ENCODE data around the gene ZDHHC14.
"Not testable (repeated sequence)": the region's sequence is repeated elsewhere in the genome, so short reads cannot be mapped to it uniquely, and the experiment has no call there.

ZDHHC14 gene

DNA sequence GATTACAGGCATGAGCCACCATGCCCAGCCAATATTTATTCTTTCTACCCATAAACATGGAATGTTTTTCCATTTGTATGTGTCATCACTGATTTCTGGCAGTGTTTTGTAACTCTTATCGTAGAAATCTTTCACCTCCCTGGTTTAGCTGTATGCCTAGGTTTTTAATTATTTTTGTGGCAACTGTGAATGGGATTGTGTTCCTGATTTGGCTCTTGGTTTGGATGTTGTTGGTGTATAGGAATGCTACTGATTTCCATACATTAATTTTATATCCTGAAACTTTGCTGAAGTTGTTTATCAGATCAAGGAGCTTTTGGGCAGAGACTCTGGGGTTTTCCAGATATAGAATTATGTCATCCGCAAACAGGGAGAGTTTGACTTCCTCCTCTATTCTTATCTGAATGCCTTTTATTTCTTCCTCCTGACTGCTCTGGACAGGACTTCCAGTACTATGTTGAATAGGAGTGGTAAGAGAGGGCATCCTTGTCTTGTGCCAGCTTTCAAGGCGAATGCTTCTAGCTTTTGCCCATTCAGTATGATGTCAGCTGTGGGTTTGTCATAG is 198.6 kb downstream of the ZDHHC14 start:
- peak in 1 of 2 donors; percentile 16 for DNase-seq

DNA sequence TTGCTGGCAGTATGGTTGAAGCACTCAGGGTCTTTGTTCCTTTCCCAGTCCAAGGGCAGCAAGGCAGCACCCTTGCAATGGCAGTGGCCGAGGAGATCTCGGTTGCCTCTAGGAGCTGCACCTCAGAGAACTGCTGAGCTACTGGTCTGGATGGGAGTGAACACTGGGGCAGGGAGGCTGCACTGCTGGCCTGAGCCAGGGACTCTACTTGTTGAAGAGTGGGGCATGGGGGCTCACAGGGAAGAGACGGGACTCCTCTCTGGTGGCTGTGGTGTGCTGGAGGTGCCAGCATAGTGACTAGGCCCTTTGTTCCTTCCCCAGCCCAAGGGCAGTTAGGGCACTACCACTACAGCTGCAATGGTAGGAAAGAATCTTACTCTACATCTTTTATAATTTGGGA is 203.0 kb downstream of the ZDHHC14 start:
- DNase-seq, result no peak

DNA sequence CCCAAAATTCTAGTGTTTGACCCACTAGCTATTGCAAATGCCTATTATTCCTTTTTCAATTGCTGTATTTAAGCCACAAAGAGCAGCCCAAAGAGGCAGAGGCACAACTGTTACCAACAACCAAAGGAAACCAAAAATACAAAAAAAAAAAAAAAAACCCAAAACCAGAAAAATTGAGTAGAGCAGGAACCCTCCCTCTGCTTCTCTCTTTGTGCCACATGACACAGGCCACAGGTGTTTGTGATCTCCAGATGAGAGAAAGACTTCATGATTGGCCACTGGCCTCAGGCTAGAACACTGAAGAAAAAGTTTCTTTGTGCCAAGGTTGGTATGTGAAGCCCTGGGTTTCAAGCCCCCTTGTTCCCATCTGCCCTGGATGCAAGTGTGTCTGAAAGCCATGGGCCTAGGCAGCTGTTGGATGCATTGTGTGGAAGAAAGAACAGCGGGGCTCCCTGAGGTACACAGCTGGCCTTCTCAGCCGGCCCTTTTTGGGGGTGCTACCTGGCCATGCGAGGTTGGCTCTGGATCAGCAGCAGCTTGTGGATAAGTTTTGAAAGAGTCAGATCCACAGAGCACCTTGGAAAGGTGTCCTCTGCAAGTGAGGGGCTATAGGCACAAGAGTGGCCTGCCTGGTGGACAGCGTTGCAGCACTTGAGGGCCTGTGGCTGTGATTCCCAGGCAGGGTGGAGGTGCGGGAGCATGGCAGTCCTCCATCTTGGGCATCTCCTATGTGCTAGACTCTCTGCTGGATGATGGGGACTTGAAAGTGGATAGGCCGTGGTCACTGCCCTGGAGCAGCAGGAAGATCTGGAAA is 204.5 kb downstream of the ZDHHC14 start:
- DNase-seq, result no peak

DNA sequence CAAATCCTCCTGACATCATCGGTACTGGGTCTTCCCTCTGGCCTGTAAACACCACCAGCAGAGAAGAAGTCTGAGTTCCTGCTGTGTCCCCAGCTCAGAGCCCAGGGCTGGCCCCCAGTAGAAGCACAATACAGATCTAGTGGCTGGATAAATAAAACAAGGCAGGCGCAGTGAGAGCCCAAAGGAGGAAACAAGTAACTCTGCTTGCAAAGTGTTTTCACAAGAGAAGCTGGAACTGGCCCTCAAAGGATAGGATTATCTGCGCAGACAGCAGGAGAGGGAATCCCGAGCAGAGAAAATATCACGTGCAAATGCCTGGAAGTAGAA is 205.1 kb downstream of the ZDHHC14 start:
- no peak for DNase-seq

DNA sequence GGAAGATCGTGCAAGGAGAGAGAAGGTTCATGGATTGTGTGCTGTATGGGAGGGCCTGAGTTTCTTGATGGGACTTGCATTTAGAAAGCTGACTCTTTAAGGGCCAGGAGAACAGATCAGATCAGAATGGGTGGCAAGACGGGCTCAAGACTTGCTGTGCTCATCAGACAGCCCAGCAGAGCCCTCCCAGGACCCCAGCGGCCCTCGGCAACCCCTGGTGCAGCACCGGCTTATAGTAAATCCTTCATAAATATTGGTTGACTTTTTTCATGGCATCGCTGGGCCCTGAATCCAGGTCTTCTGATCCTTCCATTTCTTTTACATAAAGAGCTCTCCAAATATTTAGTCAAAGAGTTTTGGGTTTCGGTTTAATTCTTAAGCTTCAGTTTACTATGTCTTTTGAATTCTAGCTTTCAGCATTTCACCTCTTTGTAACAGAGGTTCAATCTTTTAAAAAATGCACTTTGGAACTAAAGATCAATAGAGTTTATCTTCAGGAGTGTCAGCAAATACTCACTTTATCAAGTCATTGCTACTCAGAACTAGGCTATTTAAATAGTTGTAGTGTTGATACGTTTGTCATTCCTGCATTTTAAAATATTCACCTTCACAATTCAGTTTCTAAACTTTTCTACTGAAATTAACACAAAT is 205.6 kb downstream of the ZDHHC14 start:
- no peak for DNase-seq

DNA sequence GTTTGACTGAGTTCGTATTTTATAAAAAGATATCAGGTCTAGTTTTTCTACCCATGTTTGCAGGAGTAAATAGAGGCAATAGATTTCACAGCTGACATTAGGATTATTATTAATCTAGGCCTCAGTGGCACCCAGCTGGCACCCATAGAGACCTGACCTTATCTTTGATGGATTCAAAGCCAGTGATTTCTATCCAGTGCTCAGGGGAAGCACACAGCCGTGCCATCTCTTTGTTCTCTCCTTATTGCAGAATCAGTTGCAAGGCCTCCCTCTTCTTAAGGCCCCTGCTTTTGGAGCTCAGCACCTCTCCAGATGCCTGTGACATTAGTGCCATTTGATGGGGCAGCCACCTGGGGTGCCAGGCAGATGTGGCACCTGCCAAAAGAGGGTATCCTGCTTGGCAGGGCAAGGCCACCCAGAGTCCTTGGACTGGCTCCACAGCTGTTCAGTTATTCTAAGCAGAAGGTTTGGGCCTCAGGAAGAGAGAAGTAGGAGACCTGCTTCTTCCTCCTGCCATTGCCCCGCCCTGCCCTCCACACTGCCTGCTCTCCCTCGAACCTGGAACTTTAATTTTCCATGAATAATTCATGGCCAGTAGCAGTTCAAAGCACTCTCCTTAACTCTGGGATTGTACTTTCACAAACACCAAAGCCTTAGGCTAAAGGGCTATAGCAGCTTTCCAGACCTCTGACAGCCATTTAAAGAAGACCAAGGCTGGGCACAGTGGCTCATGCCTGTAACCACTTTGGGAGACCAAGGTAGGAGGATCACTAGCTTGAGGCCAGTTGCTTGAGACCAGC is 206.3 kb downstream of the ZDHHC14 start:
- no peak for DNase-seq

DNA sequence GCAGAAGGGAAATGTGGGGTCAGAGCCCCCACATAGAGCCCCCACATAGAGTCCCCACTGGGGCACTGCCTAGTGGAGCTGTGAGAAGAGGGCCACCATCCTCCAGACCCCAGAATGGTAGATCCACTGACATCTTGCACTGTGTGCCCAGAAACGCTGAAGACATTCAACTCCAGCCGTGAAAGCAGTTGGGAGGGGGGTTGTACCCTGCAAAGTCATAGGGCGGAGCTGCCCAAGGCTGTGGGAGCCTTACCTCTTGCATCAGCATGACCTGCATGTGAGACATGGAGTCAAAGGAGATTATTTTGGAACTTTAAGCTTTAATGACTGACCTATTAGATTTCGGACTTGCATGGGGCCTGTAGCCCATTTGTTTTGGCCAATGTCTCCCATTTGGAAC is 209.7 kb downstream of the ZDHHC14 start:
- not testable (repeated sequence) for DNase-seq

DNA sequence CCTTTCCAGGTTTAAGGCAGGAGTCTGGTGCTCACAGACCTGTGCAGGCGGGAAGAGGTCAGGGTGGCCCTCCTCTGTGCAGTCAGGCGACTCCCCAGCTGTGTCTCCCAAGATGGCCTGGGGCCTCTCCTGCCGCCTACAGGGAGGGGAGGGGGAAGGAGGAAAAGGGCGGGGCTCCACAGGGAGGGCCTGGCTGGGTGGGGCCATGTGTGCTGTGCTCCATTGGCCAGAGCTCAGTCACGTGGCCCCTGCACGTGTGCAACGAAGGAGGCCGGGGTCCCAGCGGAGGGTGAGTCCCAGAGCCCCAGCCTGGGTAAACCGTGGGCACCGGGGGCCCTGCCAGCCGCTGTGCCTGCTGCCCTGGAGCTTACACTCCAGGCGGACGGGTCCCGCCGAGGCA is 211.6 kb downstream of the ZDHHC14 start:
- no peak for DNase-seq

DNA sequence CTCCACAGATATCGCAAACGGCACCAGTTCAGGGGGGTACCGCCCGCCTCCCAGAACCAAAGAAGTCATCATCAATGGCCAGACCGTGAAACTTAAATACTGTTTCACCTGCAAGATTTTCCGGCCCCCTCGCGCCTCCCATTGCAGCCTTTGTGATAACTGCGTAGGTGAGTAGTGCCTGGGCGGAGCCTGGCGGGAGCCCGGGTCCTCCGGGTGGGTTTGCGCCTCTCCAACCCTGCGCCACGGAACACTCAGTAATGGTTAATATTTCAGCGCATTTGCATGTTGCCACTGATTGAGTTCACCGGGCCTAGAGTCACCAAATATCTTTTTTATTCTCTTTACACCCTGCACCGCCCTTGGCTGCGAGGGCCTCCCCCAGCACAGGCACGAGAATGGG is 212.0 kb downstream of the ZDHHC14 start:
- DNase-seq, result no peak

DNA sequence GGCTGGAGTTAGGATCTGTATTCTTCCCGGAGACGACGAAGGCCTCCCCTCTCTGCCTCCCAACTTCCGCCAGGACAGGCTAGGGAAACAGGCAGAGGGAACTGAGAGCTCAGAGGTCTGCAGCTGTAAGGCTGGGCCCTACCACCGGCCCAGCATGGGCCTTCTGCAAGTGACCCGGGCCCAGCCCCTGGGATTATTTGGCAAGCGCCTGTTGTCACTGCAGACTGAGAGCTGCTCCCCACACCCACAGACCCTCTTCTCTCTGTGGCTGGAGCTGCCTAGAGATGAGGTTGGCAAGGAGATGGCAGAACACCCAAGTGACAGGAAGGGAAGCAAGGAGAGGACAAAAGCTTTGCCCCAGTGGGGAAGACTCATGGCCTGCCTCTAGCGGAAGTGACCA is 212.6 kb downstream of the ZDHHC14 start:
- no peak for DNase-seq

DNA sequence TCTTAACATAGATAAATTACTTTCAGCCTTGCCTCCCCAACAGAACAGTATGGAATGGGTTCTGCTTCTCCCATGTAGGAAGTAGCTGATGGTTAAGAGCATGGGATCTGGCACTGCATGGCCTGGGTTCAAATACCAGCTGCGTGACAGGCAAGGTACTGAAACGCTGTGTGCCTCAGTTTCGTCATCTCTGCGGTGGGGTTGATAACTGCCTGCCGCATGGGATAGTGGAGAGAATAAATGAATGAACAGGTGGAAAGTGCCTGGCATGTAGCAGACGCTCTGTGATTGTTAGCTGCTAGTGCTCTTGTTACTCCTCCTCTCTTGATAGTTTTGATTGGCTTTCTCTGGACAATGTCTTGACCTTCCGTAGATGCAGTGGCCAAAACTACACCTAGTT is 213.3 kb downstream of the ZDHHC14 start:
- DNase-seq, result no peak

DNA sequence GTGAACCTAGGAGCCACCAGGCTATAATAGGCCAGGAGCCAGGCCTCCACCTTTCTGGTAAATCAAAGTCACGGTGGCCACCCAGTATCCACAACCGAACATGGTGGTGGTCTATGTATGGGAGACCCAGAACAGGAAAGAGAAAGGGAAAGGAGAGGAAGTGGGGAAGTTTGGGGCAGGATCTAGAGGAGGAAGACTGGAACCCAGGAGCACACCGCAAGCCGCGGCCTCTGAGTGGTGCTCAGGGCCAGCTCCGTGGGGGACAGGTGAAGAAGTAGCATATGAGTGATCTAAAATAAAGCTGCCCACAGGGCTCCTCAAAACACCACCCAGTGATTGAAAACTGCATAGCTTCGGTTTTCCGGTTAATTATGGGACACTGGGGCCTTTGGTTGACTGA is 214.8 kb downstream of the ZDHHC14 start:
- DNase-seq, result no peak

DNA sequence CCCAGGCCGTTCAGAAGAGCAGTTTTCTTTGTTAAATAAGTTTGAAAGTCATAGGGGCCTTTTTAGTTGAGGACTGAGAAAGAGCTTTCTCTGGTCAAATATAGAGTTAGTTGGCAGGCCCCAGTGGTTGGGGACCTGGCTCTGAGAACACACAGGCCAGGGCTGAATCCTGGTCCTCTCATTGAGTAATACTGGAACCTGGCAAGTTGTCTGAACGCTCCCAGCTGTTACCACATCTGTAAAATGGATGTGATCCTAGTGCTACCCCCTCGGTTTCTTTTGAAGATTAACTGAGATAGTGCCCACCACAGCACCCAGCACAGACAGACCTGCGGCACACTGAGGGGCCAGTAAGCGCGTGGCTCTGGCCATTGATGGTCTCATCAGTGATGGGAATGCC is 215.5 kb downstream of the ZDHHC14 start:
- no peak for DNase-seq

DNA sequence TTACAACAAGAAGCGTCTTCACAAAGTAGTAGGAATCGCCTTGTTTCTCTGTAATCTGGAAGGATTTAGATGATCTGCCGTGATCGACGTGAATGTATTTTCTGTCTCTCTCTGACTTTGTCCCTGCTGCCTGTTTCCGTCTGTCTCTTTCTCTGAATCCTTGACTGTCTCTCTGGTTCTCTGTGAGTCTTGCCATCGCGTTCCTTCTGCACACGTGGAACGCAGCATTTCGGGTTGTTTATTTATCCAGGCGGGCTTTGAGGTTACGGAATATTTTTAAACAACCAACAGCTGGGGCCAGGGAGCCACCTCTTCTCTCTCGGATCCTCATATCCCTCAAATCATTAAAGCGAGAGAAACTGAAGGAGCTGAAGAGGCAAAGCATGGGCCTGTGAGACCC is 215.9 kb downstream of the ZDHHC14 start:
- DNase-seq, result no peak

DNA sequence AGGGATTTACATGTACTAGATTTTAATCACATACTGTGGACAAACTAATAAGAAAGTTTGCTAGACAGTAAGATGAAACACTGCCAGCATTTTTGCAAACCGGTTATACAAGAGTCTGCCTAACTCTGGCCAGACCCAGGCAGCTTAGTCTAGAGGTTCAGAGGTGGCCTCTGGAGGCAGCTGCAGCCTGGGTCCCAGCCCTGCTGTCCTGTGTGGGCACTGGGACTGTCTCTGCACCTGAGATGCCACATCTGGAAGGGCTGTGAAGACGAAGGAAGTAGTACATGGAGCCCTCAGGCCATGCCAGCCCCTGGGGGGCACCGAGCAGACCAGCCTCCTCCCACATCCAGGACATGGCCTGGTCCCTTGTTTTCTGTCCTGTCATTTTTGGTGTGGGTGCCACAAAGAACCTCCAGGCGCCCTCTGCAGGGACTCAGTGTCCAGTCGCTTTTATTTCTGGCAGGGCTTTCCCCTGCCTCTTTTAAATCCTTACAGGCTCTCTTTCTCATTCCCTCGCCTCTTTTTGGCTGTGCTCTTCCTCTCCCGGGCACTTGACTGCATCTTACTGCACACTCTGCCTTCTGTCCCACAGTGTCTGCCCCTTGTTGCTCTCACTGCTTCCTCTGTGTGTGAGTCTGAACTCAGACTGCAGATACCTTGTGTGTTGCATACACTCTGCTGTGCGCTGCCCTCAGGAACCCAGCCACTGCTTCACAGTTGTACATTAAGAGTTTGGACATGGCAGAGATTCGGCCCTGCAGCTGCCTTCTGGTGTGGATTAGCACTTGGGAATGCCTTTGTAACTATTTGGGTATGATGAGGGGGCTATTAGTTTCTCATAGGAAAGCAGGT is 216.7 kb downstream of the ZDHHC14 start:
- DNase-seq, result peak; percentile 46 to 49

DNA sequence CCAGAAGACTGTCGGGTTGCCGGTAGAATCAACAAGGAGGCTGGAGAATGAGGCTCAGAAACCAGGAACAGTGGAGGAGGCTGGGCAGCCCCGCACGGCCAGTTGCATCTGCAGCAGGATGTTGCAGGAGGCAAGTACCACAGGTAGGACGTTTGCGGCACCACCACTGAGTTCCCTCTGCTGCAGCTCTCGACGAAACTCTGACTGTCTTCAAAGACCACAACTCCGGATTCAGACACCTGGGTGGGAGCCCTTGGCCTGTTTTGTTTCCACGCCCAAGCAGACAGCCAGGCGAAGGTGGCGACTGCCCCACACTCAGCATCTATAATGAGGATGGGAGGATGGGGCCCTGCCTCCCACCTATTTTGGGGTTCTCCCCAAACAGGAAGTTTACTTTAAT is 218.2 kb downstream of the ZDHHC14 start:
- no peak for DNase-seq

DNA sequence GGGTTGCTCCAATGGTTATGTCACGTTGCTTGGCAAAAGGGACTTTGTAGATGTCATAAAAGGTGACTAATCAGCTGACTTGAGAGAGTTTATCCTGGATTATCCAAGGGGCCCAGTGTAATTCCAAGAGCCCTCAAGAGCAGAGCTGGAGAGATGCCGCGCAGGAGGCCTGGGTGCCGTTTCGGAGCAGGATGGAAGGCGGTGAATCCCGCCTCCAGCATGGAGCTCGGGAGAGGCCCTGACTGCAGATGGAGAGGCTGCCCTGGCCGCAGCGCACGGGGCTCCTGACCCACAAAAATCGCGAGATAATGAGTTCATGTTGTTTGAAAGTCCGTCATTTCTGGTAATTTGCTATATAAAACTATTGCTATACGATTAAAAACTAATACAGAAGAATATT is 219.8 kb downstream of the ZDHHC14 start:
- DNase-seq, result no peak

DNA sequence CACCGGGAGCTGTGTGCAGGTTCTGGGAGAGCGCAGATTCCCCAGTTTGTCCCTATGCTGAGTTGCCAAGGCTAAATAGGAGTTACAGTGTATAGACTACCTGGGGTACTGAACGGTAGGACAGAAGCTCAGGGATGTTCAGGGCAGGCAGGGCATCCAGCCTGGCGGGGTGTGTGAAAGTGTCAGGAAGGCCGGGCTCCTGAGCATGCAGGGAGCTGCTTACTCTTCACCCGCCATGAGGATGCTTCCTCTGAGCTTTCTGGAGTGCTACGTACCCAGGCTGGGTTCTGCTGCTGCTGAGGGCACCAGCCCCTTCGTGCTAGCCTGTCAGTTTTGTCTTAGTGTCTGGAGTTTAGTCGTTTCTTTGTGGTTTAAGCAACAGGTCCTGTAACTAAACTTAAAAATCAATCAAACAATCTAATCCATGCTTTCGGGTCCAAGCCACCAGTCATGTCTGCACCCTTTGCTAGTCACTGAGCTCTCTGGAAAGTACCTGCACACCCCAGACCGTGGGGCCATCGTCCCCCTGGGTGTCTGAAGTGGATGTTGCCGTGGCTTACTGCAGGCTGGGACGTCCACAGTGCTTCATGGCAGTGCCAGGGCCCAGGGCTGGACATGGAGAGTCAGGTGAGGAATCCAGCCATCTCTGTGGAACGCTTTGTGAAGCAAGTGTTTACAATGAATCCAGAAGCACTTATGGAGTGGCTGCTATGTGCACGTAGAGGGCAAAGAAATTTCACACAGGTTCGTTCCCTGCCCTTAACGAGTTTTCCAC is 221.7 kb downstream of the ZDHHC14 start:
- DNase-seq, result no peak

DNA sequence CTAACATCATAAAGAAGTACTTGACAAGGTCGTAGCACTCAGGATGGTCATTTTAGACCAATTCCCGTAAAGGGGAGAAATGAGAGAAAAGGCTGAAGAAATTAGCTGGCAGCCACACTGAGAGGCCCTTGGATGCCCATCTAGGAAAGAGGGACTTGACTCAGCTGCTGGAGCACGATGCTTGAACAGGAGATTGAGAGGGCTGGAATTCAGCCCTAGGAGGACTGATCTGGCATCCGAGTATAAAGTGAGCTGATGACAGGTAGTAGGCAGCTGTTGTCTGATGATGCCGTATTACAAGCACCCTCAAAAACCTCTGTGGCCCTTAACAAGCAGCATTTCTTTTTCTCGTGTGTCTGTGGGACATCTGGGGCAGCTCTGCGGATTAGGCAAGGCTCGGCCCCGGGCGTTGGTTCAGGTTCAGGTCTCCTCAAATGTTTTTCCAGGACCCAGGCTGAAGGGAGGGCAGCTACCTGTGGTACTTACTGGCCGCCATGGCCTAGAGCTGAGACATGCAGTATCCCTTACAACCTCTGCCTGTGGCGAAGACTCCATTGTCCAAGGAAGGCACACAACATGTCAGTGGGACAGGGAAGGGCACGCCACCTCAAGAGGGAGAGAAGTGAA is 222.4 kb downstream of the ZDHHC14 start:
- DNase-seq, result no peak

DNA sequence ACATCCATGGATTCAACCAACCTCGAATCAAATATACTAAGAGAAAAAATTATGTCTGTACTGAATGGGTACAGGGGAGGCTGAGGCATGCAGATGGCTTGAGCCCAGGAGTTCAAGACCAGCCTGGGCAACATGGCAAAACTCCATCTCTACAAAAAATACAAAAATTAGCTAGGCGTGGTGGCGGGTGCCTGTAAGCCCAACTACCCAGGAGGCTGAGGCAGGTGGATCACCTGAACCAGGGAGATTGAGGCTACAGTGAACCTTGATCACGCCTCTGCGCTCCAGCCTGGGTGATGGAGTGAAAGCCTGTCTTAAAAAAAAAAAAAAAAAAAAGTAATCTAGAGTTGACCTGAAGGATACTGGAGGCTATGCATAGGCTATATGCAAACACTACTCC is 223.0 kb downstream of the ZDHHC14 start:
- no peak for DNase-seq

DNA sequence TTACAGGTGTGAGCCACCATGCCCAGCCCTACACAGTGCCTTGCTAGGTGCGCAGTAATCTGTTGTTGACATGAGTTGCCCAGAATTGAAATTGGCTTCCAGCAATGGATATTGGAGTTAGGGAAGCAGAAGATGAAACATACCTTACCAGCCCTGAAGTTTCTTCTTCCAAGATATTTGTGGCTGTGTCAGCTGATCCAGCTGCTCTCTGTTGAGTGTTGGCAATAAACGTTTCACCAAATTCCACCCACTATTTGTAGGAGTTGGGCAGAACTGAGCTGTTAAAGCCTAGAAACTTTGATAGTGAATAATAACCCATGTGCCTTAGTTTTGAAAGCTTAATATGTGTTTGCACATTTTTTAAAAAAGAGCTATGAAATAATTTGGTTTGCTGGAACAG is 223.8 kb downstream of the ZDHHC14 start:
- DNase-seq, result no peak
